GM12872 (cell line): ENCODE data around the gene AFAP1.

Source experiments
- TF ChIP-seq, protein P1 (sequence below): IDR thresholded peaks from 3 replicates; pipeline ENCODE4 v1.5.1; 2011; ENCODE audit warnings: low read depth, mild to moderate bottlenecking, low read length, moderate library complexity; ENCODE audit not compliant: insufficient read depth

Gene AFAP1

DNA sequence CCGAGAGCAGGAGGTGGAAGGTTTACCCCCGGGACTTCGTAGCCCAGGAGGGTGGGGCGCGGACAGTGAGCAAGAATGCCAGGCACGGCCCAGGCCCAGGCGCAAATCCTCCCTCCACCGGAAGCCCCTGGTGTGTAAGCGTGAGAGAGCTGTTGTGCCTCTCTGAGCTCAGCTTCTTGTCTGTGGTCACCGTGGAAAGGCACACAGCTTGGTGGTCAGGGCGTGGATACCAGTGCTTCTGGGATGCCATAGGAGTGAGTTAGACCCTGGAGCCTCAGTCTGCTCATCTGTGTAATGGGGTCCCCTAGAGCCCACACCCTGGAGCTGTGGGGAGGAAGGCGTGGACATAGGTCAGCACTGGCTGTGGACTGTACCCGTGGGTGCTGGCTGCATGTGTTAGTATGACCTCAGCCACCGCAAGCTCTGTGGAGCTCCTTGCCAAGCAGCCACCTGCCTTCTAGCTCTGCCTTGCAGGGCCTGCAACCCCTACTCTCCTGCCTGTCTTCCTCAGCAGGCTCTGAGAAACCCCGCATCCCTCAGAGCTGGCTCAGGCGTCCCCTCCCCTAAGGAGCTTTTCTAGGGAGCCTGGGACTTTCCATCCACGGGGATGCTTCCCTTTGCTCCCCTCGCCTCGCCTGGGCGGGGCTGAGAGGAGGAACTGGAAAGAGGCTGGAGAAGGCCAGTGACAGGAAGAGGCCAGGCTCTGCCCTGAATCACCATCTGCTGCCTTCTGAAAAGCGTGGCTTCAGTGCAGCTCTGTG lies 28.0 kb upstream of the AFAP1 start:
- TF ChIP-seq, protein P1, sequence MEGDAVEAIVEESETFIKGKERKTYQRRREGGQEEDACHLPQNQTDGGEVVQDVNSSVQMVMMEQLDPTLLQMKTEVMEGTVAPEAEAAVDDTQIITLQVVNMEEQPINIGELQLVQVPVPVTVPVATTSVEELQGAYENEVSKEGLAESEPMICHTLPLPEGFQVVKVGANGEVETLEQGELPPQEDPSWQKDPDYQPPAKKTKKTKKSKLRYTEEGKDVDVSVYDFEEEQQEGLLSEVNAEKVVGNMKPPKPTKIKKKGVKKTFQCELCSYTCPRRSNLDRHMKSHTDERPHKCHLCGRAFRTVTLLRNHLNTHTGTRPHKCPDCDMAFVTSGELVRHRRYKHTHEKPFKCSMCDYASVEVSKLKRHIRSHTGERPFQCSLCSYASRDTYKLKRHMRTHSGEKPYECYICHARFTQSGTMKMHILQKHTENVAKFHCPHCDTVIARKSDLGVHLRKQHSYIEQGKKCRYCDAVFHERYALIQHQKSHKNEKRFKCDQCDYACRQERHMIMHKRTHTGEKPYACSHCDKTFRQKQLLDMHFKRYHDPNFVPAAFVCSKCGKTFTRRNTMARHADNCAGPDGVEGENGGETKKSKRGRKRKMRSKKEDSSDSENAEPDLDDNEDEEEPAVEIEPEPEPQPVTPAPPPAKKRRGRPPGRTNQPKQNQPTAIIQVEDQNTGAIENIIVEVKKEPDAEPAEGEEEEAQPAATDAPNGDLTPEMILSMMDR: no peak

DNA sequence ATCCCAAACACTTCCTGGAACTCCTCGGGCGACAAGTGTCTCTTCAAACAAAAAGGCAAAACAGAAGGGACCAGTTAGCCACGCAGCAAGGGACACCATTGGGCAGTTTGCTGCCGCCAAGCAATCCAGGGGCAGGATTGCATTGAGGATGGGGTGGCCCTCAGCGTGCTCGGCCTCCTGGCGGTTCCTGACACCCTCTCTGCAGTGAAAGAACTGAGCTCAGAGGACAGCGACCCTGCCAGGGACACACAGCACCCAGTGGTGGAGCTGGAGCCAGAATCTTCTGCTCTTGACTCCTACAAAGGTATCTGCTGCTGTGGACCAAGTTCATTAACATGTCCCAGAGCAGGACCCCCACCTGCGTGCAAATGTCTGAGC lies 27.4 kb upstream of the AFAP1 start:
- TF ChIP-seq, protein P1: no peak

DNA sequence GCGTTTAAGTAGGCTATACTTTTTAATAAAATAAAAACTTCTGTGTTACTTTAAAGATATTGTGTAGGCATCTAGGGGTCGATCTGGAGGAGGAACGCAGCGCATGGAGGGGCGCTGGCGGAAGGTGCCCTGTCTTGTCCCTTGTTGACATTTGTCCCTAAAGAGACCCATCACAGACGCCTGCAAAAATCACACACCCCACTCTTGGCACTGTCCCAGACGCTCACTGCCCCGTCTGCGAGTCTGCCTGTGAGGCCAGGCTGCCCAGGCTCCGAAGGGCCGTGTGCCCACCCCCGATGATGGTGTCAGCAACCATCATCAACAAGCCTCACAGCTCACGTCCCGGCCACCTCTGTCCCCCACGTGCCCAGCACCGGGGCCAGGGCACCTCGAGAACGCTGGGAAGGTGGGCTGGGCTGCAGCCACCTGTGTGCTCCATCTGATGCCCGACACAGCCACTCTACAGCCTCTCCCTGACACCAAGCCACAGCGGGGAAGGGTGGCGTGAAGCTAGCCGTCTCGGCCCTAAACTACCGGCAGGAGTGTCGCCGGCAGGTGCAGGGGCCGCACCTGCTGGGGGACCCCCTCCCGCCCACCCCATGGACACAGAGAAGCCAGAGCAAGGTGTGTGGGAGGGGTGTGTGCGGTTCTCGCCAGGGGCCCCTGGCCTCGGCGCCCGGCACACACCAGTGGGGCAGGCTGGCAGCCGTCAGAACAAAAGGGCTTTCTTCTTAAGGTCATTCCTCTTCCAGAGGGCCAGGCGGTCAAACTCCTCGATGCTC lies 26.8 kb upstream of the AFAP1 start:
- TF ChIP-seq, protein P1: no peak

DNA sequence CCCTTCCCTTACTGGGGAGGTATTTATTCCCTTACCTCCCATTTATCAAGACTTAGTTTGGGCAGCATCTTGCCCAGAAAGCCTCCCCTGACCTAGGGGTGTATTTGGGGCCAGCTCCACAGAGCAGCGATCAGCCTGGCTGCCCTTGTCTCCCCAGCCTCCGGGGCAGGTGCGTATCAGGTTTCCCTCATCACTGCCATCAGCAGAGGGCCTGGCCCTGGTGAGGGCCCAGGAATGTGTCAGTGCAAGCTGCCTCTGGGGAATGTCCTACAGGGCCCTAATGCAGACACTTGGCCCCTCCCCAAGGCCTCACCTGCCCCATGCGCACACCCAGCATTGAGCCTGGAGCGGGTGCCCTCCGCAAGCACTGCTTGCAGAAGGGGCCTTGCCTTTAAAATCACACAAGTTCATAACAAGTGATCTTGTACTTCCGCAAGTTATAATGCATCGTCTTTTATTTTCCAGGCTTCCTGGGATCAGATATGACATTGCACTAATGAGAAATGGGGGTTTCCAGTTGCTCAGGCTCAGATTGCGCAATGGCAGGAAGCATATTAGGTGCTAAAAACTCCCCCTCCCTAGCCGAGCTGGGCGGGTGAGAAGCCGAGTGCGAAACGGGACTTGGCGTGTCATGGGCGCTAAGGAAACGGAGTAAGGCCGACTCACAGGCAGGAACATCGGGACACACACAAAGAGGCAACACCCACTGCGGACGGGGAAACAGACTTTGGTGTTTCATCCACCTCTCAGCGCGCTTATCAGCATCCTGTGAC lies 25.4 kb upstream of the AFAP1 start:
- TF ChIP-seq, protein P1: no peak

DNA sequence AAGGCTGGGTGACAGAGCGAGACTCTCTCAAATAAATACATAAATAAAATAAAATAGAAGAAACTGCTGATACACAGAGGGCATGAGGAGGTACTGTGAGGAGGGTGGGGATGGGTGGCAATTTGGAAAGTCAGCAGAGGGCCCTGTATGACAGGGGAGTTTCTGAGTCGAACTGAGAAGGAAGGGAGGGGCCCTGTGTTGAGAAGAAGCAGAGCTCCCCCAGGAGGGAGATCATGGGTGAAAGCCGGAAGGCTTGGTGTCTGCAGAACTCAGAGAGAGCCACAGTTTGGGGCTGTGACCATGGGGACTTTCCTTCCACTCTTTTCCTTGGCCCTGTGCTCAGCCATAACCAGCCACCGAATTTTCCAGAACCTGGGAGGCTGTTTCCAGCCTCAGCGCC lies 24.8 kb upstream of the AFAP1 start:
- TF ChIP-seq, protein P1: 0 out of 3 replicates have a peak, but pooled peaks have one; percentile 19

DNA sequence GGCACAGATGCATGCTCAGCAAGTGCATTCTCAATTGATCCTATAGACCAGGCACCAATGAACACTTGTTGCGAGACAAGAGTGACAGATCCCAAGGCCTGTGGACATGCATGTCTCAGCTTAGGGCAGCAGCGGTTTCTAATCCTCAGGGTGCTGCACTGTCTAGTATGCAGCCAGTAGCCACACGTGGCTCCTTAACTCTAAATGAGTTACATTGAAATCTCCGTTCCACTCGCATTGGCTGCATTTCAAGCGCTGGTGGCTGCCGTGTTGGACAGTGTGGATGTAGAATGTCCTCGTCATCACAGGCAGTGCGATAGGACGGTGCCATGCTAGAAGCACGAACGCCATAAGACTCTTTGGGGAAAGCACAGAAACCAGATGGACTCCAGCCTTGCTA lies 24.0 kb upstream of the AFAP1 start:
- TF ChIP-seq, protein P1: no peak
